ENCODE data around the gene SERPINA10. TPM values are rescaled to one million over a fixed set of nuclear protein-coding genes. Genes with fewer than 3 reads are reported as not detected.

SERPINA10 gene
- total and polyA plus RNA-seq, 2 of the 13 experiments (the other 11 are each of a cell fraction or from before 2014, with no cell fraction given): 20.1 to 20.2 TPM

GRCh38 chr14:94322648-94323570 lies 29.8 kb upstream of the SERPINA10 start, which contains the start of gene SERPINA6 (continued):
- TF ChIP-seq KIAA2018 (CRISPR knock-in tag; IDR thresholded peaks at IDR 0.05; ENCODE audit: borderline replicate concordance): no peak
- no peak for TF ChIP-seq NFATC3 (CRISPR knock-in tag; IDR thresholded peaks at IDR 0.05)
- 0 out of 2 replicates have a peak, but pooled peaks have one; percentile 17 for TF ChIP-seq SP140L (CRISPR knock-in tag; IDR thresholded peaks at IDR 0.05; ENCODE audit: borderline replicate concordance)
- peak in 1 of 2 experiments; percentile 59; a peak in 1 of 4 replicates for TF ChIP-seq KLF16 (CRISPR knock-in tag; IDR thresholded peaks at IDR 0.05)
- TF ChIP-seq MED1 (CRISPR knock-in tag; IDR thresholded peaks at IDR 0.05): peak; percentile 87
- TF ChIP-seq ZSCAN9 (CRISPR knock-in tag; IDR thresholded peaks at IDR 0.05; ENCODE audit: borderline replicate concordance): no peak
- TF ChIP-seq ZNF329 (CRISPR knock-in tag; IDR thresholded peaks at IDR 0.05; ENCODE audit: low read depth): peak; percentile 67; the same call in 1 of the 2 replicates
- no peak for TF ChIP-seq PLRG1 (conservative IDR thresholded peaks at IDR 0.05)
- no peak for TF ChIP-seq ZNF503 (CRISPR knock-in tag; IDR thresholded peaks at IDR 0.05)
- peak; percentile 64 for TF ChIP-seq HNF4A (CRISPR knock-in tag; IDR thresholded peaks at IDR 0.05)
- no peak for TF ChIP-seq FOSL1 (CRISPR knock-in tag; IDR thresholded peaks at IDR 0.05; ENCODE audit: borderline replicate concordance)
- TF ChIP-seq SALL2 (CRISPR knock-in tag; IDR thresholded peaks at IDR 0.05): no peak
- TF ChIP-seq PCBP2 (optimal IDR thresholded peaks at IDR 0.05; ENCODE audit: low read depth, low read length, poor library complexity, severe bottlenecking): no peak
- TF ChIP-seq ZSCAN20 (CRISPR knock-in tag; IDR thresholded peaks at IDR 0.05; ENCODE audit: borderline replicate concordance): no peak
- TF ChIP-seq ZNF550 (CRISPR knock-in tag; IDR thresholded peaks at IDR 0.05; ENCODE audit: borderline replicate concordance): no peak
- TF ChIP-seq NCOA2 (CRISPR knock-in tag; IDR thresholded peaks at IDR 0.05): peak; percentile 6; the same call in 1 of the 2 replicates
- TF ChIP-seq ZBTB42 (CRISPR knock-in tag; IDR thresholded peaks at IDR 0.05): no peak
- no peak for TF ChIP-seq ZNF740 (CRISPR knock-in tag; IDR thresholded peaks at IDR 0.05)
- no peak for TF ChIP-seq ZNF543 (CRISPR knock-in tag; IDR thresholded peaks at IDR 0.05)
- TF ChIP-seq HNRNPUL1 (IDR thresholded peaks at IDR 0.05; ENCODE audit: low read depth, low read length): no peak

All from HepG2 (cell line).